GM21447 (cell line): ENCODE results near the gene EFCAB8.

Experiments
- ATAC-seq: cut with Tn5 transposase; IDR thresholded peaks from one replicate; pipeline ENCODE4 v1.9.1; 2021; ENCODE audit not compliant: unreplicated experiment

Gene EFCAB8

GRCh38 chr20:32984631-32985354, 126.1 kb downstream of the EFCAB8 start:
- ATAC-seq: no peak

- no peak for ATAC-seq
Measured at GRCh38 chr20:32985596-32985995, 126.9 kb downstream of the EFCAB8 start.

GRCh38 chr20:32986331-32986966, 127.7 kb downstream of the EFCAB8 start:
- no peak for ATAC-seq

GRCh38 chr20:32987044-32987825, 128.5 kb downstream of the EFCAB8 start:
- ATAC-seq: no peak

GRCh38 chr20:32988008-32988407, 129.3 kb downstream of the EFCAB8 start:
- ATAC-seq: no peak

GRCh38 chr20:32989507-32990283, 131.0 kb downstream of the EFCAB8 start:
- no peak for ATAC-seq

- ATAC-seq: no peak
Measured at GRCh38 chr20:32990426-32990825, 131.7 kb downstream of the EFCAB8 start.

GRCh38 chr20:32991383-32991782, 132.7 kb downstream of the EFCAB8 start:
- ATAC-seq: no peak

- no peak for ATAC-seq
Measured at GRCh38 chr20:32991792-32992641, 133.3 kb downstream of the EFCAB8 start.

- ATAC-seq: no peak
Measured at GRCh38 chr20:32993496-32994050, 134.8 kb downstream of the EFCAB8 start.

- no peak for ATAC-seq
Measured at GRCh38 chr20:32995802-32996201, 137.1 kb downstream of the EFCAB8 start.

- ATAC-seq: no peak
Measured at GRCh38 chr20:32997431-32997830, 138.7 kb downstream of the EFCAB8 start.

GRCh38 chr20:32999603-33000250, 141.0 kb downstream of the EFCAB8 start:
- ATAC-seq: no peak

GRCh38 chr20:33000802-33001466, 142.2 kb downstream of the EFCAB8 start:
- no peak for ATAC-seq

- no peak for ATAC-seq
Measured at GRCh38 chr20:33002087-33002808, 143.5 kb downstream of the EFCAB8 start.

- no peak for ATAC-seq
Measured at GRCh38 chr20:33004141-33004751, 145.5 kb downstream of the EFCAB8 start, which contains the start of gene SUN5. SUN5 (minus strand) TSS chr20:33004433; CDS start chr20:33004340, 93 bp downstream.

- ATAC-seq: no peak
Measured at GRCh38 chr20:33005132-33005566, 146.4 kb downstream of the EFCAB8 start.
